H1 (cell line): Measurements from ENCODE around the gene GPSM3. TPM values are rescaled to one million over a fixed set of nuclear protein-coding genes. Genes with fewer than 3 reads are reported as not detected.

Experiments used
- CBX8 ChIP-seq: fragments of 300-800, 300-1000 bp; sonication (generic); IDR thresholded peaks from 2 replicates; pipeline ENCODE4 v1.7.1; 2016; ENCODE audit warnings: low read depth, low read length, borderline replicate concordance
- CEBPB ChIP-seq: IDR thresholded peaks from 2 replicates; pipeline ENCODE4 v1.6.1; 2012; ENCODE audit warnings: low read depth, low read length
- EGR1 ChIP-seq: IDR thresholded peaks from 2 replicates; pipeline ENCODE4 v1.6.1; 2011; ENCODE audit warnings: low read depth, low read length, borderline replicate concordance
- GTF2F1 ChIP-seq: IDR thresholded peaks from 2 replicates; pipeline ENCODE4 v1.6.1; 2012; ENCODE audit warnings: low read depth, low read length, improper control_type of control experiment, borderline replicate concordance
- POLR2A ChIP-seq, 2 experiments: IDR thresholded peaks; 1 replicate in 1 of 2; 2 replicates in 1 of 2; pipeline ENCODE4 v1.6.1; 2011; ENCODE audit warnings: low read depth in 2 of 2, low read length in 2 of 2, mild to moderate bottlenecking in 2 of 2; ENCODE audit errors: control extremely low read depth in 1 of 2
- RAD21 ChIP-seq, 2 experiments: IDR thresholded peaks in 1 of 2; conservative IDR thresholded peaks in 1 of 2; 2 replicates each; pipeline ENCODE4 v1.6.1; 2011; ENCODE audit warnings: low read depth in 2 of 2, low read length in 2 of 2, improper control_type of control experiment in 1 of 2, inconsistent platforms in 1 of 2, mild to moderate bottlenecking in 1 of 2, moderate library complexity in 1 of 2
- SIN3A ChIP-seq, 2 experiments: IDR thresholded peaks in 1 of 2; conservative IDR thresholded peaks in 1 of 2; 2 replicates each; pipeline ENCODE4 v1.6.1; 2011 to 2012; ENCODE audit warnings: low read length in 2 of 2, improper control_type of control experiment in 1 of 2, low read depth in 1 of 2, mild to moderate bottlenecking in 1 of 2
- SP4 ChIP-seq: IDR thresholded peaks from 2 replicates; pipeline ENCODE4 v1.6.1; 2012; ENCODE audit warnings: low read length, inconsistent platforms
- polyA plus RNA-seq, 7 experiments: library from polyadenylated mRNA; depleted of rRNA in 3 of 7; stranded (reverse) in 5 of 7; unstranded in 2 of 7; fragments of >200 nt in 5 of 7; fragments of 200-250 nt in 2 of 7; gene quantifications; 1 replicate in 5 of 7; 2 replicates in 1 of 7; 4 replicates in 1 of 7; pipeline versions ENCODE4 v1.2.1 to v1.2.3, GENCODE V29; 2011 to 2013; ENCODE audit warnings: missing spikeins in 2 of 7, mixed read lengths in 2 of 7
- total RNA-seq: library from RNA; stranded (reverse); fragmentation: NEBNext Ultra II Directional; extraction: Animal tissue kit (Norgen Biotek cat#: 25700); gene quantifications from 2 replicates; pipeline ENCODE4 v1.2.1, GENCODE V29; 2021
- TF ChIP-seq, protein P1 (sequence below): fragments of 300-600 bp; sonication (generic); IDR thresholded peaks from 2 replicates; pipeline ENCODE4 v1.7.1; 2012; ENCODE audit warnings: low read length, moderate library complexity, mild to moderate bottlenecking, inconsistent platforms; ENCODE audit not compliant: insufficient replicate concordance
- TF ChIP-seq, protein P2 (sequence below): IDR thresholded peaks from 2 replicates; pipeline ENCODE4 v1.6.1; 2012; ENCODE audit warnings: low read length, inconsistent platforms

The GPSM3 gene
- total and polyA plus RNA-seq, 2 of the 8 experiments (the other 6 are each of a cell fraction or from before 2014, with no cell fraction given), result 6.6 to 9.8 TPM

DNA sequence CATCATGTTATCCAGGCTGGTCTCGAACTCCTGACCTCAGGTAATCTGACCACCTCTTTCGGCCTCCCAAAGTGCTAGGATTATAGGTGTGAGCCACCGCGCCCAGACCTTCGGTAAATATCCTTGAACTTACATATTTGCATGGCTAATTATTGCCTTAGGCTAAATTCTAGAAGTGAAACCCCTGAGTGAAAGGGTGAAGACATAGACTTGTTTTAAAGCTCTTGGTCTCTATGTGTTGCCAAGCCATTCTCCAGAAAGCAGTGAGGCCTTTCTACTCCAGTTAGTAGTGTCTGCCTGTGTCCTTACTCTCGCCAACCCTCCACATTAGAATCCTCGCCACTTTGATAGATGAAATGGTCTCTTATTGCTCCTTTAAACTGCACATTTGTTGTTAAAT lies 34.0 kb upstream of the GPSM3 start (continued):
- TF ChIP-seq, protein P1, sequence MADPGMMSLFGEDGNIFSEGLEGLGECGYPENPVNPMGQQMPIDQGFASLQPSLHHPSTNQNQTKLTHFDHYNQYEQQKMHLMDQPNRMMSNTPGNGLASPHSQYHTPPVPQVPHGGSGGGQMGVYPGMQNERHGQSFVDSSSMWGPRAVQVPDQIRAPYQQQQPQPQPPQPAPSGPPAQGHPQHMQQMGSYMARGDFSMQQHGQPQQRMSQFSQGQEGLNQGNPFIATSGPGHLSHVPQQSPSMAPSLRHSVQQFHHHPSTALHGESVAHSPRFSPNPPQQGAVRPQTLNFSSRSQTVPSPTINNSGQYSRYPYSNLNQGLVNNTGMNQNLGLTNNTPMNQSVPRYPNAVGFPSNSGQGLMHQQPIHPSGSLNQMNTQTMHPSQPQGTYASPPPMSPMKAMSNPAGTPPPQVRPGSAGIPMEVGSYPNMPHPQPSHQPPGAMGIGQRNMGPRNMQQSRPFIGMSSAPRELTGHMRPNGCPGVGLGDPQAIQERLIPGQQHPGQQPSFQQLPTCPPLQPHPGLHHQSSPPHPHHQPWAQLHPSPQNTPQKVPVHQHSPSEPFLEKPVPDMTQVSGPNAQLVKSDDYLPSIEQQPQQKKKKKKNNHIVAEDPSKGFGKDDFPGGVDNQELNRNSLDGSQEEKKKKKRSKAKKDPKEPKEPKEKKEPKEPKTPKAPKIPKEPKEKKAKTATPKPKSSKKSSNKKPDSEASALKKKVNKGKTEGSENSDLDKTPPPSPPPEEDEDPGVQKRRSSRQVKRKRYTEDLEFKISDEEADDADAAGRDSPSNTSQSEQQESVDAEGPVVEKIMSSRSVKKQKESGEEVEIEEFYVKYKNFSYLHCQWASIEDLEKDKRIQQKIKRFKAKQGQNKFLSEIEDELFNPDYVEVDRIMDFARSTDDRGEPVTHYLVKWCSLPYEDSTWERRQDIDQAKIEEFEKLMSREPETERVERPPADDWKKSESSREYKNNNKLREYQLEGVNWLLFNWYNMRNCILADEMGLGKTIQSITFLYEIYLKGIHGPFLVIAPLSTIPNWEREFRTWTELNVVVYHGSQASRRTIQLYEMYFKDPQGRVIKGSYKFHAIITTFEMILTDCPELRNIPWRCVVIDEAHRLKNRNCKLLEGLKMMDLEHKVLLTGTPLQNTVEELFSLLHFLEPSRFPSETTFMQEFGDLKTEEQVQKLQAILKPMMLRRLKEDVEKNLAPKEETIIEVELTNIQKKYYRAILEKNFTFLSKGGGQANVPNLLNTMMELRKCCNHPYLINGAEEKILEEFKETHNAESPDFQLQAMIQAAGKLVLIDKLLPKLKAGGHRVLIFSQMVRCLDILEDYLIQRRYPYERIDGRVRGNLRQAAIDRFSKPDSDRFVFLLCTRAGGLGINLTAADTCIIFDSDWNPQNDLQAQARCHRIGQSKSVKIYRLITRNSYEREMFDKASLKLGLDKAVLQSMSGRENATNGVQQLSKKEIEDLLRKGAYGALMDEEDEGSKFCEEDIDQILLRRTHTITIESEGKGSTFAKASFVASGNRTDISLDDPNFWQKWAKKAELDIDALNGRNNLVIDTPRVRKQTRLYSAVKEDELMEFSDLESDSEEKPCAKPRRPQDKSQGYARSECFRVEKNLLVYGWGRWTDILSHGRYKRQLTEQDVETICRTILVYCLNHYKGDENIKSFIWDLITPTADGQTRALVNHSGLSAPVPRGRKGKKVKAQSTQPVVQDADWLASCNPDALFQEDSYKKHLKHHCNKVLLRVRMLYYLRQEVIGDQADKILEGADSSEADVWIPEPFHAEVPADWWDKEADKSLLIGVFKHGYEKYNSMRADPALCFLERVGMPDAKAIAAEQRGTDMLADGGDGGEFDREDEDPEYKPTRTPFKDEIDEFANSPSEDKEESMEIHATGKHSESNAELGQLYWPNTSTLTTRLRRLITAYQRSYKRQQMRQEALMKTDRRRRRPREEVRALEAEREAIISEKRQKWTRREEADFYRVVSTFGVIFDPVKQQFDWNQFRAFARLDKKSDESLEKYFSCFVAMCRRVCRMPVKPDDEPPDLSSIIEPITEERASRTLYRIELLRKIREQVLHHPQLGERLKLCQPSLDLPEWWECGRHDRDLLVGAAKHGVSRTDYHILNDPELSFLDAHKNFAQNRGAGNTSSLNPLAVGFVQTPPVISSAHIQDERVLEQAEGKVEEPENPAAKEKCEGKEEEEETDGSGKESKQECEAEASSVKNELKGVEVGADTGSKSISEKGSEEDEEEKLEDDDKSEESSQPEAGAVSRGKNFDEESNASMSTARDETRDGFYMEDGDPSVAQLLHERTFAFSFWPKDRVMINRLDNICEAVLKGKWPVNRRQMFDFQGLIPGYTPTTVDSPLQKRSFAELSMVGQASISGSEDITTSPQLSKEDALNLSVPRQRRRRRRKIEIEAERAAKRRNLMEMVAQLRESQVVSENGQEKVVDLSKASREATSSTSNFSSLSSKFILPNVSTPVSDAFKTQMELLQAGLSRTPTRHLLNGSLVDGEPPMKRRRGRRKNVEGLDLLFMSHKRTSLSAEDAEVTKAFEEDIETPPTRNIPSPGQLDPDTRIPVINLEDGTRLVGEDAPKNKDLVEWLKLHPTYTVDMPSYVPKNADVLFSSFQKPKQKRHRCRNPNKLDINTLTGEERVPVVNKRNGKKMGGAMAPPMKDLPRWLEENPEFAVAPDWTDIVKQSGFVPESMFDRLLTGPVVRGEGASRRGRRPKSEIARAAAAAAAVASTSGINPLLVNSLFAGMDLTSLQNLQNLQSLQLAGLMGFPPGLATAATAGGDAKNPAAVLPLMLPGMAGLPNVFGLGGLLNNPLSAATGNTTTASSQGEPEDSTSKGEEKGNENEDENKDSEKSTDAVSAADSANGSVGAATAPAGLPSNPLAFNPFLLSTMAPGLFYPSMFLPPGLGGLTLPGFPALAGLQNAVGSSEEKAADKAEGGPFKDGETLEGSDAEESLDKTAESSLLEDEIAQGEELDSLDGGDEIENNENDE, result no peak
- TF ChIP-seq RAD21 (IDR thresholded peaks at IDR 0.05 in 1 of 2, conservative IDR thresholded peaks at IDR 0.05 in 1 of 2; ENCODE audit: low read depth in 2 of 2, low read length in 2 of 2) (no peak), POLR2A (IDR thresholded peaks at IDR 0.05; ENCODE audit: control extremely low read depth in 1 of 2, low read depth in 2 of 2, low read length in 2 of 2) (no peak), SIN3A (conservative IDR thresholded peaks at IDR 0.05 in 1 of 2, IDR thresholded peaks at IDR 0.05 in 1 of 2; ENCODE audit: low read depth in 1 of 2, low read length in 2 of 2) (no peak), CEBPB (no peak), SP4 (no peak), CBX8 (no peak), EGR1 (no peak), GTF2F1 (no peak)
- TF ChIP-seq, protein P2, sequence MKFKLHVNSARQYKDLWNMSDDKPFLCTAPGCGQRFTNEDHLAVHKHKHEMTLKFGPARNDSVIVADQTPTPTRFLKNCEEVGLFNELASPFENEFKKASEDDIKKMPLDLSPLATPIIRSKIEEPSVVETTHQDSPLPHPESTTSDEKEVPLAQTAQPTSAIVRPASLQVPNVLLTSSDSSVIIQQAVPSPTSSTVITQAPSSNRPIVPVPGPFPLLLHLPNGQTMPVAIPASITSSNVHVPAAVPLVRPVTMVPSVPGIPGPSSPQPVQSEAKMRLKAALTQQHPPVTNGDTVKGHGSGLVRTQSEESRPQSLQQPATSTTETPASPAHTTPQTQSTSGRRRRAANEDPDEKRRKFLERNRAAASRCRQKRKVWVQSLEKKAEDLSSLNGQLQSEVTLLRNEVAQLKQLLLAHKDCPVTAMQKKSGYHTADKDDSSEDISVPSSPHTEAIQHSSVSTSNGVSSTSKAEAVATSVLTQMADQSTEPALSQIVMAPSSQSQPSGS, result no peak
- TF ChIP-seq, all 59 proteins: peak for 0
